T-helper 1 cell treated with Interleukin-12 subunit alpha and Interleukin-12 subunit beta and Interleukin-4 antibody, amounts not matched to agents 30 μg/mL and 1 μg/mL, for 36 hours (primary cell): Measurements from ENCODE around the gene MRPL22.
"Not testable (repeated sequence)": the region's sequence is repeated elsewhere in the genome, so short reads cannot be mapped to it uniquely, and the experiment has no call there.

Experiments
- H3K27ac Mint-ChIP-seq: one replicate; pipeline ENCODE4 v1.8.0; 2021; ENCODE audit warnings: mild to moderate bottlenecking, mixed read lengths
- H3K27me3 Mint-ChIP-seq: one replicate; pipeline ENCODE4 v1.8.0; 2021; ENCODE audit warnings: low read depth, mixed read lengths
- H3K36me3 Mint-ChIP-seq: one replicate; pipeline ENCODE4 v1.8.0; 2021; ENCODE audit warnings: low read depth, mixed read lengths
- H3K4me1 Mint-ChIP-seq: one replicate; pipeline ENCODE4 v1.8.0; 2021; ENCODE audit warnings: low read depth, mixed read lengths
- H3K4me3 Mint-ChIP-seq: one replicate; pipeline ENCODE4 v1.8.0; 2021; ENCODE audit warnings: mild to moderate bottlenecking, moderate library complexity, mixed read lengths
- H3K9me3 Mint-ChIP-seq: one replicate; pipeline ENCODE4 v1.8.0; 2021; ENCODE audit warnings: mixed read lengths

The MRPL22 gene

DNA sequence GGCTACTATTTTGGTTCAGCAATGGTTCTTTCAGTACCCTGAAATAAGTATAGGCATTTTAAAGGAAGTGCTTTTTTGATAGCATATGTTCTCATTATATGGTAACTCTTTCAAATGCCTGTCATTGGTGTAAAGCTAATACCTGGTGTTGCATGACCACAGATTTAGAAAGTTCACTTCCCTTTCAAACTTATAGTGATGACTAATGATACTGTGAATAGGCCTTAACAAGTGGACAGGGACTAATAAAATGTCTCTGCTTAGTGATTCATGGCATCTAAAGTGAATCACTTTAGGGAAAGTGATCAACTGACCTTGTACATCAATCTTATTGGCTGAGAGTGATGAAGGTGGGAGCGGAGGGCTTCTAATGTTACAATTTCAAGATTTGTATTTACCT lies 21.6 kb downstream of the MRPL22 start:
- Mint-ChIP-seq H3K27ac (no peak overlapping the region), H3K9me3 (no peaks in the 10 kb centered on the region), H3K4me3 (no peak overlapping the region), H3K36me3 (peaks cover 27% of the 10 kb centered on the region), H3K27me3 (no peaks in the 10 kb centered on the region), H3K4me1 (peaks cover 7% of the 10 kb centered on the region)

GRCh38 chr5:154966081-154966841 lies 25.4 kb downstream of the MRPL22 start:
- Mint-ChIP-seq H3K36me3 (peaks cover 30% of the 10 kb centered on the region), H3K27me3 (no peaks in the 10 kb centered on the region)

DNA sequence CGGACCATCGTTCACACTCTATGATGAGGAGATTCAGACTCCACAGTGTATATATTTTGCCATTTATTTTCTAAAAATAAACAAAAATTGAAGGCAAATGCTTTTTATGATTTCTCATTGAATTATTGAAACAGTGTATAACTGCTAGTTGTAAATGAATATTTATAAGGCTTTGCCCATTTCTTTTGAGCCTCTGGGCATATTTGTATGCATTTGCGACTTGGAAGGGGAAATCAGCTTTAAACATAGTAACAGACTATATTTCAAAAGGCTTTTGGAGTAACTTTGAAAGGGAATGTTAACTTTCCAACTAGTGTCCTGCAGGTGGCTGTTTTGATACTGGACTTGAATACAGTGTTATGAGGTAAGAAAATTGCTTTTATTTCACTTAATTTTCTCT lies 26.0 kb downstream of the MRPL22 start:
- no peak overlapping the region for H3K4me3 Mint-ChIP-seq
- peaks cover 7% of the 10 kb centered on the region for H3K4me1 Mint-ChIP-seq
- peaks cover 29% of the 10 kb centered on the region for H3K36me3 Mint-ChIP-seq
- H3K27ac Mint-ChIP-seq, result no peak overlapping the region
- H3K27me3 Mint-ChIP-seq, result no peaks in the 10 kb centered on the region
- no peaks in the 10 kb centered on the region for H3K9me3 Mint-ChIP-seq

More at GRCh38 chr5:154966081-154966841, 25.4 kb downstream of the MRPL22 start:
- Mint-ChIP-seq H3K27ac (no peak overlapping the region), H3K9me3 (no peaks in the 10 kb centered on the region), H3K4me1 (peaks cover 7% of the 10 kb centered on the region), H3K4me3 (no peak overlapping the region)

- H3K4me3 Mint-ChIP-seq, result no peak overlapping the region
- no peaks in the 10 kb centered on the region for H3K9me3 Mint-ChIP-seq
- no peaks in the 10 kb centered on the region for H3K27me3 Mint-ChIP-seq
- peaks cover 7% of the 10 kb centered on the region for H3K4me1 Mint-ChIP-seq
- H3K36me3 Mint-ChIP-seq, result peaks cover 28% of the 10 kb centered on the region
- no peak overlapping the region for H3K27ac Mint-ChIP-seq
Measured at GRCh38 chr5:154967421-154968024, 26.6 kb downstream of the MRPL22 start.

DNA sequence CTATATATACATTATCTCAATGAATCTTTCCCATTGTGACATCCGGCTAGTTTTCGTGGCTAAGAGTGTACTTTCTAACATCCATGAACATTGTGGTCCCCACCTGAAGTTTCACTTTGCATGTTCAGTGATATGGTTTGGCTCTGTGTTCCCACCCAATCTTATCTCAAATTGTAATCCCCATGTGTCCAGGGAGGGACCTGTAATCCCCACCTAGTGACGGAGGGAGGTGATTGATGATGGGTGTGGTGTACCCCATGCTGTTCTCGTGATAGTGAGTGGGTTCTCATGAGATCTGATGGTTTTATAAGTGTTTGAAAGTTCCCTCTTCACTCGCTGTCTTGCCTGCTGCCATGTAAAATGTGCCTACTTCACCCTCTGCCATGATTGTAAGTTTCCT lies 28.1 kb downstream of the MRPL22 start:
- no peak overlapping the region for H3K27ac Mint-ChIP-seq
- H3K4me1 Mint-ChIP-seq, result peaks cover 7% of the 10 kb centered on the region
- H3K4me3 Mint-ChIP-seq, result no peak overlapping the region
- H3K27me3 Mint-ChIP-seq, result no peaks in the 10 kb centered on the region
- peaks cover 22% of the 10 kb centered on the region for H3K36me3 Mint-ChIP-seq
- no peaks in the 10 kb centered on the region for H3K9me3 Mint-ChIP-seq

DNA sequence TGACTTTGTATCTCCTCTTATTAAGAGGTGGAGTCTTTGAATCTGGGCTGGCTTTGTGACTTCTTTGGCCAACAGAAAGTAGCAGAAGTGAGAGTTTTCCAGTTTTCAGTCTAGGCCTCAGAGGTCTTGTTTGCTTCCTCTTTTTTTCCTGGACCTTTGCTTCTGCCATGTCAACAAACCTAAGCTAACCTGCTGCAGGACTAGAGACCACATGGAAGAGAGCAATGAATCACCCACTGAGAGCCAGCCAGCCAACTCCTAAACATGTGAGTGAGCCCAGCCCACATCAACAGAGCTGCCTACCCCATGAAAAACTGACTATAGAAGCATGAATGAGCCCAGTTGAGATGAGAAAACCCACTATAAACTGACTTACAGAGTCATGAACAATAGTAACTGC lies 29.9 kb downstream of the MRPL22 start:
- peaks cover 17% of the 10 kb centered on the region for H3K36me3 Mint-ChIP-seq
- H3K9me3 Mint-ChIP-seq, result no peaks in the 10 kb centered on the region
- no peak overlapping the region for H3K4me3 Mint-ChIP-seq
- H3K27ac Mint-ChIP-seq, result no peak overlapping the region
- H3K4me1 Mint-ChIP-seq, result peaks cover 4% of the 10 kb centered on the region
- no peaks in the 10 kb centered on the region for H3K27me3 Mint-ChIP-seq

GRCh38 chr5:154971501-154971900 lies 30.6 kb downstream of the MRPL22 start:
- Mint-ChIP-seq H3K4me3 (no peak overlapping the region), H3K4me1 (no peaks in the 10 kb centered on the region), H3K27ac (no peak overlapping the region), H3K36me3 (peaks cover 15% of the 10 kb centered on the region), H3K27me3 (no peaks in the 10 kb centered on the region), H3K9me3 (no peaks in the 10 kb centered on the region)

- Mint-ChIP-seq H3K27ac (no peak overlapping the region), H3K9me3 (no peaks in the 10 kb centered on the region), H3K27me3 (no peaks in the 10 kb centered on the region), H3K4me3 (no peak overlapping the region), H3K36me3 (peaks cover 13% of the 10 kb centered on the region), H3K4me1 (no peaks in the 10 kb centered on the region)
Measured at GRCh38 chr5:154972476-154973080, 31.7 kb downstream of the MRPL22 start.

DNA sequence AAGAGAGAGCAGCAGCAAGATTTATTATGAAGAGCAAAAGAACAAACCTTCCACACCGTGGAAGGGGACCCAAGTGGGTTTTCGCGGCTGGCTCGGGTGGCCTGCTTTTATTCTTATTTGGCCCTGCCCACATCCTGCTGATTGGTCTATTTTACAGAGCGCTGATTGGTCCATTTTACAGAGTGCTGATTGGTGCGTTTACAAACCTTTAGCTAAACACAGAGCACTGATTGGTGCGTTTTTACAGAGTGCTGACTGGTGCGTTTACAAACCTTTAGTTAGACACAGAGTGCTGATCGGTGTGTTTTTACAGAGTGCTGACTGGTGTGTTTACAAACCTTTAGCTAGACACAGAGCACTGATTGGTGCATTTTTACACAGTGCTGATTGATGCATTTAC lies 35.2 kb downstream of the MRPL22 start:
- H3K4me3 Mint-ChIP-seq, H3K27ac Mint-ChIP-seq, H3K9me3 Mint-ChIP-seq, H3K4me1 Mint-ChIP-seq, H3K27me3 Mint-ChIP-seq, H3K36me3 Mint-ChIP-seq: not testable (repeated sequence)

GRCh38 chr5:154977409-154977808 lies 36.5 kb downstream of the MRPL22 start:
- peaks cover 3% of the 10 kb centered on the region for H3K36me3 Mint-ChIP-seq
- no peaks in the 10 kb centered on the region for H3K4me1 Mint-ChIP-seq
- no peaks in the 10 kb centered on the region for H3K9me3 Mint-ChIP-seq
- no peaks in the 10 kb centered on the region for H3K27me3 Mint-ChIP-seq
- no peak overlapping the region for H3K27ac Mint-ChIP-seq
- no peak overlapping the region for H3K4me3 Mint-ChIP-seq

GRCh38 chr5:154978294-154978693 lies 37.4 kb downstream of the MRPL22 start:
- H3K9me3 Mint-ChIP-seq, H3K4me3 Mint-ChIP-seq, H3K36me3 Mint-ChIP-seq, H3K27ac Mint-ChIP-seq, H3K27me3 Mint-ChIP-seq, H3K4me1 Mint-ChIP-seq: not testable (repeated sequence)

- Mint-ChIP-seq H3K9me3 (no peaks in the 10 kb centered on the region), H3K27ac (no peak overlapping the region), H3K4me3 (no peak overlapping the region), H3K27me3 (peaks cover 20% of the 10 kb centered on the region), H3K4me1 (no peaks in the 10 kb centered on the region), H3K36me3 (no peaks in the 10 kb centered on the region)
Measured at GRCh38 chr5:154984946-154985516, 44.2 kb downstream of the MRPL22 start.

GRCh38 chr5:154986151-154986550 lies 45.3 kb downstream of the MRPL22 start:
- Mint-ChIP-seq H3K4me3 (no peak overlapping the region), H3K4me1 (no peaks in the 10 kb centered on the region), H3K9me3 (no peaks in the 10 kb centered on the region), H3K27me3 (peaks cover 20% of the 10 kb centered on the region), H3K36me3 (no peaks in the 10 kb centered on the region), H3K27ac (no peak overlapping the region)

DNA sequence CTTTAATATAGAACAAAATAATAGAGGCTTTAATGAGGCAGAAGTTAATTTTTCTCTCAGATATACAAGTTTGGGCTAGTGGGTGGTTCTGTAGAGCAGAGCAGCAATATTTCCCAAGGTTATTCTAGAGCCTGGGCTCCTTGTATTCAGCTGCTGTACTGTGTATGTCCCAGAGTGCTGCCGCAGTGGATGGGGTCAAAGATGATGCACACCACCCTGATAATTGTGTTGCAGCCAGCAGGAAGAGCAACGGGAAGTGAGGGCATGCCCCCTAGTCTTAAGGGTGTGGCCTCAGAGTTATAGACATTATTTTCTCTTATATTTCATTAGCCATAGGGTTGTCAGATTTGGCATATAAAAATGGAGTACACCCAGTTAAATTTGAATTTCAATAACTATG lies 48.8 kb downstream of the MRPL22 start:
- Mint-ChIP-seq H3K4me1 (no peaks in the 10 kb centered on the region), H3K4me3 (no peak overlapping the region), H3K36me3 (no peaks in the 10 kb centered on the region), H3K9me3 (no peaks in the 10 kb centered on the region), H3K27ac (no peak overlapping the region), H3K27me3 (peaks cover 19% of the 10 kb centered on the region)

DNA sequence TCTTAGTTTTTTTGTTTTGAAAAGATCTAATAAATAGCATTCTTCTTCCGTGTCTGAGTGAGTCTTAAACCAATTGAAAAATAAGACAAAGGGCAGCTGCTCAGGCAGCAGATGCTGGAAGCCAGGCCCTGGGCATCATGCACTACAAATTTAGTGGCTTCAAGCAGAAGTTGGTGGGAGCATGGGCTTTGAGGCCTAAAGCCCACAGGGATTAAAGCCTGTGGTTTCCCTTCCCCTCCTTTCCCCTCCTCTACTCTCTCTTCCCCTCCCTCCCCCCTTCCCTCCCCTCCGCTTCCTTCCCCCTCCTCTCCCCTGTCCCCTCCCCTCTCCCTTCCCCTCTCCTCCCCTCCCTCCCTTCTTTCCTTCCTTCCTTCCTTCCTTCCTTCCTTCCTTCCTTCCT lies 52.6 kb downstream of the MRPL22 start:
- no peak overlapping the region for H3K4me3 Mint-ChIP-seq
- no peaks in the 10 kb centered on the region for H3K4me1 Mint-ChIP-seq
- no peak overlapping the region for H3K27ac Mint-ChIP-seq
- no peaks in the 10 kb centered on the region for H3K36me3 Mint-ChIP-seq
- H3K27me3 Mint-ChIP-seq, result peaks cover 18% of the 10 kb centered on the region
- no peaks in the 10 kb centered on the region for H3K9me3 Mint-ChIP-seq
